GM12873 (cell line): ENCODE results near the gene STYK1.

Experiments
- CTCF ChIP-seq: IDR thresholded peaks from 2 replicates; pipeline ENCODE4 v1.5.1; 2012; ENCODE audit warnings: low read depth, mild to moderate bottlenecking, moderate library complexity, low read length, control low read depth; ENCODE audit not compliant: insufficient read depth; ENCODE audit errors: missing control alignments

STYK1 gene

GRCh38 chr12:10718279-10718821 lies 44.5 kb upstream of the STYK1 start:
- no peak for TF ChIP-seq CTCF

GRCh38 chr12:10717410-10717809 lies 43.6 kb upstream of the STYK1 start:
- TF ChIP-seq CTCF = no peak

GRCh38 chr12:10716704-10717315 lies 43.0 kb upstream of the STYK1 start:
- TF ChIP-seq CTCF = no peak

GRCh38 chr12:10716277-10716676 lies 42.4 kb upstream of the STYK1 start:
- TF ChIP-seq CTCF = no peak

- TF ChIP-seq CTCF = no peak
Observed at GRCh38 chr12:10715491-10715890, 41.6 kb upstream of the STYK1 start.

- no peak for TF ChIP-seq CTCF
Observed at GRCh38 chr12:10709808-10710207, 36.0 kb upstream of the STYK1 start.

GRCh38 chr12:10708862-10709261 lies 35.0 kb upstream of the STYK1 start:
- TF ChIP-seq CTCF = no peak

GRCh38 chr12:10705655-10706054 lies 31.8 kb upstream of the STYK1 start:
- TF ChIP-seq CTCF = no peak
